A549 treated with AZD9567 at 1 μM for 4 hours (cell line): Measurements from ENCODE around the gene DCAKD. TPM values are rescaled to one million over a fixed set of nuclear protein-coding genes. Genes with fewer than 3 reads are reported as not detected.

Experiments
- total RNA-seq: library from RNA; stranded (reverse); fragments of 200-300 nt; extraction: Qiagen RNA extraction; gene quantifications from 5 replicates; pipeline ENCODE4 v1.2.3, GENCODE V29; 2022; ENCODE audit not compliant: insufficient read depth

The DCAKD gene
- total RNA-seq = 18.1 to 21.5 TPM (median 19.4 TPM) in 5 replicates

GRCh38 chr17:45051060-45051719 lies at the start of gene DCAKD:
Gene DCAKD (minus strand): TSS chr17:45051632. CDS start chr17:45034885, 16,747 bp downstream.

GRCh38 chr17:45060797-45061605 lies 9.6 kb upstream of the DCAKD start, which contains the start of gene NMT1:
Gene NMT1 (plus strand): TSS chr17:45061317. CDS start chr17:45061330, 13 bp downstream.

Other genes starting within 250 kb of the DCAKD start
- gene GJC1, start 221.3 kb downstream of the DCAKD start, total RNA-seq = 17.7 to 29.2 TPM (median 27.7 TPM) in 5 replicates
- gene HIGD1B, start 203.7 kb downstream of the DCAKD start, total RNA-seq = not detected in 5 replicates
- gene EFTUD2, start 152.2 kb downstream of the DCAKD start, total RNA-seq = 125 to 225 TPM (median 146 TPM) in 5 replicates
- 0.52 to 0.63 TPM (median 0.54 TPM) in 4 of 5 replicates, not detected in the other for gene GFAP, start 136.1 kb downstream of the DCAKD start, total RNA-seq
- gene KIF18B, start 103.9 kb downstream of the DCAKD start, total RNA-seq = 27.7 to 41.2 TPM (median 37.6 TPM) in 5 replicates
- 14.9 to 29.1 TPM (median 26.6 TPM) in 5 replicates for gene C1QL1, start 83.3 kb downstream of the DCAKD start, total RNA-seq
- 118 to 186 TPM (median 166 TPM) in 5 replicates for gene NMT1, start 9.7 kb upstream of the DCAKD start, total RNA-seq
- gene PLCD3, start 80.9 kb upstream of the DCAKD start, total RNA-seq = 159 to 180 TPM (median 164 TPM) in 5 replicates
- gene ACBD4, start 84.1 kb upstream of the DCAKD start, total RNA-seq = 3.0 to 9.2 TPM (median 7.7 TPM) in 5 replicates
- gene HEXIM1, start 96.8 kb upstream of the DCAKD start, total RNA-seq = 49.5 to 55.6 TPM (median 53.2 TPM) in 5 replicates
- 13.2 to 21.8 TPM (median 15.3 TPM) in 5 replicates for gene HEXIM2, start 110.2 kb upstream of the DCAKD start, total RNA-seq
- 25.4 to 35.1 TPM (median 26.4 TPM) in 5 replicates for gene FMNL1, start 170.3 kb upstream of the DCAKD start, total RNA-seq
- gene SPATA32, start 210.5 kb upstream of the DCAKD start, total RNA-seq = 0.08 to 0.21 TPM (median 0.15 TPM) in 4 of 5 replicates, not detected in the other